H9 (cell line): Measurements from ENCODE around the gene UBA1. TPM values are rescaled to one million over a fixed set of nuclear protein-coding genes. Genes with fewer than 3 reads are reported as not detected.

Experiments used
- DNase-seq: peaks from one replicate; pipeline ENCODE4 v3.0.0-alpha.2; 2017
- H2AFZ ChIP-seq: one replicate; pipeline ENCODE4 v1.6.1; 2013; ENCODE audit warnings: mild to moderate bottlenecking, low read length, control low read depth, moderate library complexity
- H2AK5ac ChIP-seq: 2 replicates; pipeline ENCODE4 v1.6.1; 2013; ENCODE audit warnings: low read length, control low read depth, mixed read lengths; ENCODE audit not compliant: insufficient read length
- H2BK120ac ChIP-seq: one replicate; pipeline ENCODE4 v1.6.1; 2013; ENCODE audit warnings: low read depth, mild to moderate bottlenecking, low read length, control low read depth, inconsistent platforms; ENCODE audit not compliant: poor library complexity, severe bottlenecking
- H2BK12ac ChIP-seq: 2 replicates; pipeline ENCODE4 v1.6.1; 2013; ENCODE audit warnings: low read length, control low read depth, mixed read lengths, low read depth; ENCODE audit not compliant: insufficient read length
- H2BK15ac ChIP-seq: 2 replicates; pipeline ENCODE4 v1.6.1; 2013; ENCODE audit warnings: low read depth, low read length, control low read depth
- H2BK20ac ChIP-seq: one replicate; pipeline ENCODE4 v1.6.1; 2013; ENCODE audit warnings: low read depth, mild to moderate bottlenecking, low read length, control low read depth, inconsistent platforms; ENCODE audit not compliant: poor library complexity, severe bottlenecking
- H2BK5ac ChIP-seq: 2 replicates; pipeline ENCODE4 v1.6.1; 2013; ENCODE audit warnings: low read length, control low read depth, mixed read lengths; ENCODE audit not compliant: insufficient read length
- H3K14ac ChIP-seq: 2 replicates; pipeline ENCODE4 v1.6.1; 2013; ENCODE audit warnings: low read length, control low read depth; ENCODE audit not compliant: insufficient read depth
- H3K18ac ChIP-seq: 2 replicates; pipeline ENCODE4 v1.6.1; 2013; ENCODE audit warnings: low read depth, mild to moderate bottlenecking, mixed read lengths, low read length, control low read depth; ENCODE audit not compliant: insufficient read length
- H3K23ac ChIP-seq: 2 replicates; pipeline ENCODE4 v1.6.1; 2013; ENCODE audit warnings: low read length, control low read depth, mixed read lengths, low read depth; ENCODE audit not compliant: insufficient read length
- H3K23me2 ChIP-seq: 2 replicates; pipeline ENCODE4 v1.6.1; 2013; ENCODE audit warnings: low read depth, mild to moderate bottlenecking, mixed read lengths, low read length, control low read depth; ENCODE audit not compliant: insufficient read length, poor library complexity, severe bottlenecking
- H3K27ac ChIP-seq: 2 replicates; pipeline ENCODE4 v1.5.1; 2013; ENCODE audit warnings: low read length, control low read depth, mixed read lengths, low read depth; ENCODE audit not compliant: insufficient read length
- H3K27me3 ChIP-seq: 2 replicates; pipeline ENCODE4 v1.6.1; 2013; ENCODE audit warnings: low read length, control low read depth, inconsistent platforms; ENCODE audit not compliant: insufficient read depth
- H3K4ac ChIP-seq: 2 replicates; pipeline ENCODE4 v1.6.1; 2013; ENCODE audit warnings: low read depth, mild to moderate bottlenecking, control low read depth, inconsistent platforms, low read length, moderate library complexity
- H3K4me1 ChIP-seq: 2 replicates; pipeline ENCODE4 v1.6.1; 2013; ENCODE audit warnings: low read length, control low read depth, inconsistent platforms; ENCODE audit not compliant: insufficient read depth
- H3K4me2 ChIP-seq: 2 replicates; pipeline ENCODE4 v1.6.1; 2013; ENCODE audit warnings: low read length, control low read depth, mixed read lengths; ENCODE audit not compliant: insufficient read length, insufficient read depth
- H3K56ac ChIP-seq: 2 replicates; pipeline ENCODE4 v1.6.1; 2013; ENCODE audit warnings: low read depth, mild to moderate bottlenecking, mixed read lengths, low read length, control low read depth; ENCODE audit not compliant: insufficient read length
- H3K79me1 ChIP-seq: 2 replicates; pipeline ENCODE4 v1.6.1; 2013; ENCODE audit warnings: low read depth, mild to moderate bottlenecking, moderate library complexity, low read length, control low read depth, inconsistent platforms; ENCODE audit not compliant: insufficient read depth, poor library complexity, severe bottlenecking
- H3K79me2 ChIP-seq: 2 replicates; pipeline ENCODE4 v1.6.1; 2013; ENCODE audit warnings: low read length, control low read depth, inconsistent platforms; ENCODE audit not compliant: insufficient read depth
- H3K9ac ChIP-seq: 2 replicates; pipeline ENCODE4 v1.6.1; 2013; ENCODE audit warnings: low read length, control low read depth, mixed read lengths; ENCODE audit not compliant: insufficient read length; ENCODE audit errors: extremely low read depth
- H3K9me3 ChIP-seq: one replicate; pipeline ENCODE4 v1.6.1; 2013; ENCODE audit warnings: low read depth, low read length, inconsistent platforms; ENCODE audit not compliant: control insufficient read depth
- H3T11ph ChIP-seq: one replicate; pipeline ENCODE4 v1.6.1; 2013; ENCODE audit warnings: mild to moderate bottlenecking, low read length, control low read depth, inconsistent platforms
- H4K20me1 ChIP-seq: one replicate; pipeline ENCODE4 v1.6.1; 2013; ENCODE audit not compliant: control insufficient read depth, insufficient read length, insufficient read depth
- H4K5ac ChIP-seq: 2 replicates; pipeline ENCODE4 v1.6.1; 2013; ENCODE audit warnings: low read depth, mild to moderate bottlenecking, mixed read lengths, low read length, control low read depth; ENCODE audit not compliant: insufficient read length
- H4K8ac ChIP-seq: replicated peaks from 2 replicates; pipeline ENCODE4 v1.6.1; 2013; ENCODE audit warnings: low read length, control low read depth, mixed read lengths, low read depth; ENCODE audit not compliant: insufficient read length
- H4K91ac ChIP-seq: 2 replicates; pipeline ENCODE4 v1.6.1; 2013; ENCODE audit warnings: low read depth, mild to moderate bottlenecking, moderate library complexity, mixed read lengths, low read length, control low read depth; ENCODE audit not compliant: insufficient read length
- H3K27ac Mint-ChIP-seq, 3 experiments: 2 replicates in 2 of 3; 3 replicates in 1 of 3; pipeline ENCODE4 v1.8.0; 2020 to 2021; ENCODE audit warnings: mixed read lengths in 3 of 3, mild to moderate bottlenecking in 1 of 3, moderate library complexity in 1 of 3
- H3K27me3 Mint-ChIP-seq: 2 replicates; pipeline ENCODE4 v1.8.0; 2021; ENCODE audit warnings: low read depth, mild to moderate bottlenecking, moderate library complexity, mixed read lengths
- H3K36me3 Mint-ChIP-seq, 3 experiments: 2 replicates in 2 of 3; 3 replicates in 1 of 3; pipeline ENCODE4 v1.8.0; 2020 to 2021; ENCODE audit warnings: low read depth in 3 of 3, mixed read lengths in 3 of 3; ENCODE audit not compliant: insufficient read depth in 1 of 3
- H3K4me1 Mint-ChIP-seq, 2 experiments: 2 replicates each; pipeline ENCODE4 v1.8.0; 2020; ENCODE audit warnings: mixed read lengths in 2 of 2
- H3K4me3 Mint-ChIP-seq, 2 experiments: 2 replicates in 1 of 2; 3 replicates in 1 of 2; pipeline ENCODE4 v1.8.0; 2020 to 2021; ENCODE audit warnings: mild to moderate bottlenecking in 2 of 2, mixed read lengths in 2 of 2, moderate library complexity in 1 of 2
- H3K9me3 Mint-ChIP-seq, 2 experiments: 2 replicates in 1 of 2; 3 replicates in 1 of 2; pipeline ENCODE4 v1.8.0; 2020; ENCODE audit warnings: mild to moderate bottlenecking in 2 of 2, mixed read lengths in 2 of 2, moderate library complexity in 1 of 2
- CTCF ChIP-seq: fragments of 200-600 bp; sonication (generic); conservative IDR thresholded peaks from 3 replicates; pipeline ENCODE4 v1.8.0; 2021; ENCODE audit warnings: antibody characterized with exemption, mild to moderate bottlenecking
- WGBS: extraction: QIAGEN DNeasy Blood & Tissue Kit; methylation state at CpG from one replicate; pipeline ENCODE4 v1.1.7; 2013; ENCODE audit warnings: missing lambda C conversion rate, low lambda C conversion rate, mixed read lengths; ENCODE audit not compliant: insufficient read length; ENCODE audit errors: extremely low coverage; 5-methylcytosine and 5-hydroxymethylcytosine counted together
- total RNA-seq: library from RNA; stranded (reverse); gene quantifications from 2 replicates; pipeline ENCODE4 v1.2.1, GENCODE V29; 2021

The UBA1 gene
- total RNA-seq, 1 experiment from 2014 or later: 427 TPM

- Histone ChIP-seq H3K56ac (no peak overlapping the region), H2BK5ac (no peak overlapping the region), H3K14ac (no peak overlapping the region), H2BK120ac (no peak overlapping the region), H3K27ac (no peak overlapping the region), H3K27me3 (no peaks in the 10 kb centered on the region; the same call in 1 of the 2 replicates), H3K4ac (no peak overlapping the region), H3K18ac (no peak overlapping the region), H3K79me1 (no peaks in the 10 kb centered on the region), H2AK5ac (no peak overlapping the region), H2AFZ (no peak overlapping the region), H2BK20ac (no peak overlapping the region), H3K4me1 (no peaks in the 10 kb centered on the region), H3K9me3 (no peaks in the 10 kb centered on the region), H2BK12ac (no peak overlapping the region), H3K23me2 (no peaks in the 10 kb centered on the region), H4K91ac (no peak overlapping the region), H2BK15ac (no peak overlapping the region), H3K23ac (no peak overlapping the region), H3K79me2 (no peaks in the 10 kb centered on the region), H4K8ac (no peak overlapping the region), H4K5ac (no peak overlapping the region), H3K9ac (no peak overlapping the region), H3T11ph (no peak overlapping the region), H3K4me2 (no peak overlapping the region), H4K20me1 (no peaks in the 10 kb centered on the region)
- no peaks in the 10 kb centered on the region for H3K4me1 Mint-ChIP-seq
- no peak for DNase-seq
- WGBS: no CpG with 5 or more reads among the region's 18 CpGs
- no peak overlapping the region for H3K27ac Mint-ChIP-seq
- peaks cover 43 to 77% (median 73%) of the 10 kb centered on the region in 3 experiments for H3K36me3 Mint-ChIP-seq
- no peak for TF ChIP-seq CTCF
- H3K27me3 Mint-ChIP-seq: no peaks in the 10 kb centered on the region; the same call in 1 of the 2 replicates
- no peak overlapping the region for H3K4me3 Mint-ChIP-seq
- H3K9me3 Mint-ChIP-seq: peaks cover 67 to 84% of the 10 kb centered on the region in 2 experiments
Observed at GRCh38 chrX:47172971-47173792, 20.4 kb upstream of the UBA1 start.
